Measurements from ENCODE around the gene A1BG. TPM values are rescaled to one million over a fixed set of nuclear protein-coding genes. Genes with fewer than 3 reads are reported as not detected.

The A1BG gene
- total and polyA plus RNA-seq, 7 donors = 1.9 to 23.4 (median 14.3) TPM

DNA sequence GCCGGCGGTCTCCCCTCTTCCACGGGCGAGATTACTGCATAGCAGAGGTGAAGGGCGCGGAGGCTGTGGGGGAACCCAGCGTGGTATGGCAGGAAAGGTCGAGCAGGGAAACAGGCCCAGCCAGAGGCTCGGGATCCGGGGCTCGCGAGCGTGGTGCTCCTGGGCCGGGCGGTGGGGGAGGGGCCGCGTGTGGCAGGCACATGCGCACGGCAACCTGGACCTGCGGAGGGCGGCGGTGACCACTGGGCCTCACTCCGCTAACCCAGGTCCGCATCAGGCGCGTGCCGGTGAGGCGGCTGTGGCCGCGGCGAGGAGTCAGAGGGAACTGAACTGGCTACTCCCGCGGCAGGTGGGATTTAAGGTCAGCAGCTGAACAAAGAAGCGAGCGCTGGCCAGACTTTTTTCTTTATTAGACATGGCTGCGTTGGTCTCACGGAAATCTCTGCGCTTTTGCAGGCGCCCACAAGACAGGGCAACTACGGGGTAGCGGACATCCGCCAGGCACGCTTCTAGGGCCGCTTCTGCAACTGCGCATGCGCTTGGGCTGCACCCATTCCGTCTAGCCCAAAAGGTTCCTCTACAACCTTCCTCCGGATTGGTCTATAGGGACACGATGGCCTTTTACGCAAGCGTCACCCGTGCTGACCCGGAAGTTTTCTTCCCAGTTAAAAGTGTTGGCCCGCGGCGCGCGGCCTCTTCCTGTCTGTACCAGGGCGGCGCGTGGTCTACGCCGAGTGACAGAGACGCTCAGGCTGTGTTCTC is 33.5 kb upstream of the A1BG start, which contains the start of gene RPS5:
Gene RPS5, plus strand, starts transcription at position 694 of the 762 bp plus-strand sequence. CDS start 869 bp downstream, outside the sequence.
- peak within 1 kb of the TSS; percentile 93 to 98 (median 98) for H3K27ac ChIP-seq
- 0% methylated on average over 64 of the region's 64 CpGs for WGBS, 2 donors
- no peaks in the 10 kb centered on the region for H3K27me3 ChIP-seq
- H3K4me3 ChIP-seq = peak within 1 kb of the TSS; percentile 66 to 87 (median 82)
- H3K36me3 ChIP-seq = peaks cover 0 to 35% (median 9%) of the 10 kb centered on the region in 4 donors
- peaks cover 0 to 53% (median 32%) of the 10 kb centered on the region in 4 donors for H3K4me1 ChIP-seq
- peak; percentile 98 for DNase-seq
- H3K9me3 ChIP-seq = no peaks in the 10 kb centered on the region
- intact Hi-C loops (cut with DNase I) = loop anchor here (1.0 to 2.0 kb wide), 2 partner anchors 15 to 22 kb away; partner anchors contain the start of gene ZNF584
- TF ChIP-seq POLR2AphosphoS5 (IDR thresholded peaks at IDR 0.05) (peak; percentile 78 to 92 (median 88)), POLR2A (IDR thresholded peaks at IDR 0.05) (peak; percentile 54 to 82), EP300 (IDR thresholded peaks at IDR 0.05) (no peak)
- TF ChIP-seq, protein P1, sequence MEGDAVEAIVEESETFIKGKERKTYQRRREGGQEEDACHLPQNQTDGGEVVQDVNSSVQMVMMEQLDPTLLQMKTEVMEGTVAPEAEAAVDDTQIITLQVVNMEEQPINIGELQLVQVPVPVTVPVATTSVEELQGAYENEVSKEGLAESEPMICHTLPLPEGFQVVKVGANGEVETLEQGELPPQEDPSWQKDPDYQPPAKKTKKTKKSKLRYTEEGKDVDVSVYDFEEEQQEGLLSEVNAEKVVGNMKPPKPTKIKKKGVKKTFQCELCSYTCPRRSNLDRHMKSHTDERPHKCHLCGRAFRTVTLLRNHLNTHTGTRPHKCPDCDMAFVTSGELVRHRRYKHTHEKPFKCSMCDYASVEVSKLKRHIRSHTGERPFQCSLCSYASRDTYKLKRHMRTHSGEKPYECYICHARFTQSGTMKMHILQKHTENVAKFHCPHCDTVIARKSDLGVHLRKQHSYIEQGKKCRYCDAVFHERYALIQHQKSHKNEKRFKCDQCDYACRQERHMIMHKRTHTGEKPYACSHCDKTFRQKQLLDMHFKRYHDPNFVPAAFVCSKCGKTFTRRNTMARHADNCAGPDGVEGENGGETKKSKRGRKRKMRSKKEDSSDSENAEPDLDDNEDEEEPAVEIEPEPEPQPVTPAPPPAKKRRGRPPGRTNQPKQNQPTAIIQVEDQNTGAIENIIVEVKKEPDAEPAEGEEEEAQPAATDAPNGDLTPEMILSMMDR (IDR thresholded peaks at IDR 0.05) = no peak

DNA sequence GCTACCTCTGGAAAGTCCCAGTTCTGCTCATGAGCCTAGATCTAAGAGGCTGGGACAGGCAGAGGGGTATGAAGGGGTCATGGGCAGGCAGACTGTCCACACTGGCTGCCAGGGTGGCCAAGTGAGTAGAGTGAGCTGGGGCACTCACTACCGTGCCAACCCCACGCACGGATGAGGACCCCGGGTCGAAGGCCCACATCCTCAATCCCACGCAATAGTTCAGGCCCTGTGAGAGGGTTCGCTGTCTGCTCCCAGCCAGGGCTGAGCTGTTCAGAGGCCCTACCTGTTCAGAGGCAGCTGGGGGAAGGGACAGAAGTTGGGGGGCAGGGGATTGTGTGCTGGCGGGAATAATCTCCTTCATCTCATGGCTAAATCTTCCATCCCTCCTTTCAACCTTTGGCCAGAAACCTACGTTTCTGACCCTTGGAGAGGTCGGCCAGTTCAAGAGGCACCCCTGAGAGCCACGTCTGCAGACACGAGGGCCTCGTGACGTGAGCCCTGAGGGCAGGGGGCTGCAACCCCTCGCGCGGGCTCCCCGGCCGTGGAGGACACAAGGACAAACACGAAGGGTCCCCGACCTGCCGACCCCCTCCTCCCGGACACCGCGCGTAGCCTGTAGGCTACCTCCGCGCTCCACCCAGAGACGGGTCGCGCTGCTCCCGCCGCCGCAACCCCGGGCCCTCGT is 32.7 kb upstream of the A1BG start:
- Histone ChIP-seq H3K4me3 (peak overlapping the region; percentile 66 to 87 (median 82)), H3K9me3 (no peaks in the 10 kb centered on the region), H3K27ac (peak overlapping the region; percentile 93 to 98 (median 98)), H3K27me3 (no peaks in the 10 kb centered on the region), H3K4me1 (peaks cover 0 to 58% (median 34%) of the 10 kb centered on the region in 4 donors), H3K36me3 (peaks cover 0 to 28% (median 8%) of the 10 kb centered on the region in 4 donors)
- DNase-seq = no peak
- intact Hi-C loops (cut with DNase I) = loop anchor here (2.0 kb wide), 1 partner anchor 23 kb away; the partner anchor contains the start of gene ZNF584
- TF ChIP-seq POLR2A (IDR thresholded peaks at IDR 0.05) (no peak), EP300 (IDR thresholded peaks at IDR 0.05) (no peak), POLR2AphosphoS5 (IDR thresholded peaks at IDR 0.05) (no peak)
- TF ChIP-seq, protein P1 (IDR thresholded peaks at IDR 0.05) = no peak
- WGBS, 2 donors = 6 to 12% methylated on average over 36 of the region's 36 CpGs

DNA sequence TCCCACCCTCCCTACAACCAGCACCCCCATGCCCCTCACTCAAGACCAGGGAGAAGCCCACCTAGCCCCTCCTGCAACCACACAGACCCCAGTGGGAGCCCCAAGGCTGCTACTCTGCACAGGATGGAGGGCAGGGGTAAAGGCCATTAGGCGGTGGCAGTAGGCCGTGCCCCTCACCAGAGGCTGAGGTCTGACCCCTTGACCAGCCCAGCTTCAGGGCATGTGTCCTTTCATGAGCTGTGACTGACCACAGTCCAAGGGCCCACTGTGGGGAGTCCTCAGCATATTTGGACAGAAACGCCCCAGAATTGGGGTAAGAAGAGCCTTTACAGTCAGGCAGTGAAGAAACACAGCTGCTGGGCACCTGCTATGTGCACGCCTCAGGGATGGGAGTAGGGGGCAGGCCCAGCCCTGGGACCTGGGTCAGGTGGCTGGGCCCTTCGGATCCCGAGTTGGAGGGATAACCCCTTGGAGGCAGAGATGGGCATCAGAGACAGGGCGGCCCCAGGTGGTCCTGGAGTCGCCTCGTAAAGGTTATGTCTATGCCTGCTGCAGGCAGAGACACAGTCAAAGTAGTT is 32.1 kb upstream of the A1BG start:
- H3K27me3 ChIP-seq = no peaks in the 10 kb centered on the region
- peaks cover 0 to 53% (median 34%) of the 10 kb centered on the region in 4 donors for H3K4me1 ChIP-seq
- H3K27ac ChIP-seq = peak overlapping the region; percentile 93 to 98 (median 98)
- no peaks in the 10 kb centered on the region for H3K9me3 ChIP-seq
- 74 to 81% methylated on average over 9 of the region's 9 CpGs for WGBS, 2 donors
- TF ChIP-seq POLR2AphosphoS5 (IDR thresholded peaks at IDR 0.05) (no peak), POLR2A (IDR thresholded peaks at IDR 0.05) (no peak), EP300 (IDR thresholded peaks at IDR 0.05) (no peak)
- TF ChIP-seq, protein P1 (IDR thresholded peaks at IDR 0.05) = no peak
- peak overlapping the region in 1 of 4 donors; percentile 79 for H3K4me3 ChIP-seq
- H3K36me3 ChIP-seq = peaks cover 0 to 22% (median 6%) of the 10 kb centered on the region in 4 donors
- intact Hi-C loops (cut with DNase I) = no loop called here
- DNase-seq = no peak

DNA sequence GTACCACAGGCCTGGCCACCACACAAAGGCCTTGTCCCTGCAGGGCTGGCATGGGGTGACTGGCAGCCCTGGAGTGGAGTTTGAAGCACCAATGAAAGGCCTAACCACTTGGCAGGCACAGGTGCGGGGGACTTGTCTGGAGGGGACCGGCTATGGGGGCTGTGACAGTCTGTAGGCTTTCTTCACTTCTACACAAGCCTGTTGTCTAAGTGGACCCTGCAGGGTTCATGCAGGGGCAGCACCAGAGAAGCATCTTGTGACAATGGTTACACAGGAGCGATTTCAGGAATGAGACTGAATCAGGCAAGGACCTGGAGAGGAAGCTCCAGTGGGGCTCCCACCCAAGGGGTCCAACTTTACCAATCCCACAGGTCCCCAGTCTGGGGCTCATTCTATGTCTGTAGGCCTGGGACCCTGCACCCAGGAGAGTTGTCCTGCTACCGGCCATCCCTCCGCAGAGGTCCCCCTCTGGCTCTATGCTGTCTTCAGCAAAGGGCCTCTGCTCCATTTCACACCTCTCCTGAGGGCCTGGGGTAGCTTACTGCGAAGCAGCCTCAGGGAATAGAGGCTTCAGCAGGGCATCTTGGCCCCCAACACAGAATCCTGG is 29.8 kb upstream of the A1BG start:
- H3K4me1 ChIP-seq = peaks cover 0 to 50% (median 36%) of the 10 kb centered on the region in 4 donors

More for the DNA sequence above, 29.8 kb upstream of the A1BG start:
- H3K36me3 ChIP-seq = peaks cover 0 to 1% (median 0%) of the 10 kb centered on the region in 4 donors
- intact Hi-C loops (cut with DNase I) = no loop called here
- 94 to 95% methylated on average over 6 of the region's 6 CpGs for WGBS, 2 donors
- TF ChIP-seq POLR2AphosphoS5 (IDR thresholded peaks at IDR 0.05) (no peak), EP300 (IDR thresholded peaks at IDR 0.05) (no peak), POLR2A (IDR thresholded peaks at IDR 0.05) (no peak)
- TF ChIP-seq, protein P1 (IDR thresholded peaks at IDR 0.05) = no peak
- no peak overlapping the region for H3K27ac ChIP-seq
- no peak overlapping the region for H3K4me3 ChIP-seq
- H3K9me3 ChIP-seq = no peaks in the 10 kb centered on the region
- no peaks in the 10 kb centered on the region for H3K27me3 ChIP-seq
- no peak for DNase-seq

All from sigmoid colon (tissue), 7 donors.